ENCODE measurements around the gene NUMB. TPM values are rescaled to one million over a fixed set of nuclear protein-coding genes. Genes with fewer than 3 reads are reported as not detected.

Gene NUMB
- total RNA-seq, 1 experiment from 2014 or later, result 42.0 TPM

GRCh38 chr14:73246387-73247150 is 211.8 kb downstream of the NUMB start:
- no peak overlapping the region; the same call in 1 of the 2 replicates for H3K27ac Mint-ChIP-seq
- ChIA-PET CTCF (interaction anchor here (0.6 to 2.8 kb wide), 3 partner anchors 14 to 1077 kb away, joined by 3 to 9 read pairs (median 4); no protein-coding TSS in a partner anchor), POLR2A (no interaction called here)
- peak overlapping the region; percentile 65 for H3K4me3 Mint-ChIP-seq
- ATAC-seq, result no peak
- DNase-seq (ENCODE audit: low spot score), result no peak
- TF ChIP-seq IRF2 (CRISPR knock-in tag; IDR thresholded peaks at IDR 0.05; ENCODE audit: borderline replicate concordance, low read depth) (no peak), CBFB (CRISPR knock-in tag; IDR thresholded peaks at IDR 0.05; ENCODE audit: low read depth) (no peak), NFATC4 (CRISPR knock-in tag; IDR thresholded peaks at IDR 0.05) (no peak), ZNF281 (CRISPR knock-in tag; IDR thresholded peaks at IDR 0.05) (no peak), ZNF317 (CRISPR knock-in tag; IDR thresholded peaks at IDR 0.05; ENCODE audit: borderline replicate concordance, low read depth) (no peak), SOX15 (CRISPR knock-in tag; IDR thresholded peaks at IDR 0.05) (no peak), AFF4 (CRISPR knock-in tag; IDR thresholded peaks at IDR 0.05; ENCODE audit: borderline replicate concordance) (no peak), FOXJ3 (CRISPR knock-in tag; IDR thresholded peaks at IDR 0.05; ENCODE audit: borderline replicate concordance) (no peak), SMAD3 (CRISPR knock-in tag; IDR thresholded peaks at IDR 0.05; ENCODE audit: borderline replicate concordance) (no peak), ZNF425 (CRISPR knock-in tag; conservative IDR thresholded peaks at IDR 0.05) (no peak), NFE2L1 (CRISPR knock-in tag; IDR thresholded peaks at IDR 0.05) (no peak), ATF6 (CRISPR knock-in tag; IDR thresholded peaks at IDR 0.05) (no peak), ZSCAN18 (CRISPR knock-in tag; IDR thresholded peaks at IDR 0.05) (no peak), PRRX2 (CRISPR knock-in tag; IDR thresholded peaks at IDR 0.05) (no peak), ETV6 (CRISPR knock-in tag; IDR thresholded peaks at IDR 0.05) (no peak), ZNF671 (CRISPR knock-in tag; IDR thresholded peaks at IDR 0.05) (no peak), FOXK1 (CRISPR knock-in tag; IDR thresholded peaks at IDR 0.05) (no peak), HMGXB4 (CRISPR knock-in tag; IDR thresholded peaks at IDR 0.05) (no peak)
- H3K36me3 Mint-ChIP-seq, result no peaks in the 10 kb centered on the region; the same call in 1 of the 2 replicates
- peaks cover 9% of the 10 kb centered on the region for H3K4me1 Mint-ChIP-seq
- no peaks in the 10 kb centered on the region for H3K27me3 Mint-ChIP-seq (ENCODE audit: low read depth)
- H3K9me3 Mint-ChIP-seq, result no peaks in the 10 kb centered on the region

All from WTC11 (cell line).